IMR-90 (cell line): ENCODE results near the gene CENPQ.
A peak's percentile ranks its signal among the peaks of the same experiment; 100 is the strongest.

ENCODE experiments used
- CTCF ChIP-seq: conservative IDR thresholded peaks from 2 replicates; pipeline ENCODE4 v1.5.1; 2012; ENCODE audit warnings: mild to moderate bottlenecking, low read depth, low read length, improper control_type of control experiment
- POLR2A ChIP-seq: IDR thresholded peaks from 2 replicates; pipeline ENCODE4 v1.6.1; 2012; ENCODE audit warnings: mild to moderate bottlenecking, low read depth, low read length
- RFX5 ChIP-seq: IDR thresholded peaks from 2 replicates; pipeline ENCODE4 v1.8.0; 2012; ENCODE audit warnings: low read depth, mild to moderate bottlenecking, low read length, moderate library complexity
- SMC3 ChIP-seq: fragments of 150-350 bp; IDR thresholded peaks from 2 replicates; pipeline ENCODE4 v1.6.1; 2016; ENCODE audit warnings: low read depth, mild to moderate bottlenecking, antibody characterized with exemption, low read length, moderate library complexity

GRCh38 chr6:49453221-49453620 lies 9.9 kb upstream of the CENPQ start:
- no peak for TF ChIP-seq POLR2A
- no peak for TF ChIP-seq SMC3
- TF ChIP-seq CTCF = 0 out of 2 replicates have a peak, but pooled peaks have one; percentile 26
- TF ChIP-seq RFX5 = no peak
